ENCODE measurements around the gene KPNB1. TPM values are rescaled to one million over a fixed set of nuclear protein-coding genes. Genes with fewer than 3 reads are reported as not detected.

Gene KPNB1
- total and polyA plus RNA-seq, 2 of the 4 experiments (the other 2 are of a cell fraction) = 206 to 1,082 TPM

DNA sequence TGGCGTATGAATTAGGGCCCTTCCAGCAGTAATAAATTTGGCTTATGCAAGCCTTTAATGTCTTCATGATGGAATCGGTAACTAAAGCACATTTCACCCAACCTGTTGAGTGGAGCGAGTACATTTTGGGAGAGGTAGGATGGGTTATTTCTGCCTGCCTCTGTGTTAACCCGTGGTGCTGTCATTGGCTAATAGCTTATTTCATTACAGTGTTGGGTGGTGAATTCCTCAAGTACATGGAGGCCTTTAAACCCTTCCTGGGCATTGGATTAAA, 26.4 kb downstream of the KPNB1 start:
- Histone ChIP-seq H2BK15ac (ENCODE audit: low read depth, low read length) (no peak overlapping the region), H2BK5ac (ENCODE audit: low read depth, low read length, poor library complexity, severe bottlenecking) (no peak overlapping the region), H3K18ac (ENCODE audit: low read depth, low read length) (no peak overlapping the region), H2BK20ac (ENCODE audit: low read depth, low read length) (no peak overlapping the region), H3K36me3 (ENCODE audit: control insufficient read depth, insufficient read depth, low read length) (peaks cover 81% of the 10 kb centered on the region), H3K23ac (ENCODE audit: low read depth, low read length) (no peak overlapping the region), H4K20me1 (ENCODE audit: insufficient read depth, low read length) (peaks cover 20% of the 10 kb centered on the region; the same call in 1 of the 2 replicates), H3K9me3 (ENCODE audit: control insufficient read depth, insufficient read depth, low read length) (no peaks in the 10 kb centered on the region), H3K27me3 (ENCODE audit: control insufficient read depth, insufficient read depth, low read length) (no peaks in the 10 kb centered on the region), H3K14ac (replicated peaks; ENCODE audit: low read depth, low read length) (no peak overlapping the region), H4K8ac (ENCODE audit: low read depth in 2 of 2, low read length in 2 of 2) (no peak overlapping the region), H3K27ac (ENCODE audit: insufficient read depth, low read length) (no peak overlapping the region), H3K4me3 (ENCODE audit: insufficient read depth, low read depth, low read length) (no peak overlapping the region), H2AK5ac (ENCODE audit: low read depth, low read length) (no peak overlapping the region), H2BK120ac (ENCODE audit: low read depth, low read length) (no peak overlapping the region), H3K4me1 (ENCODE audit: control insufficient read depth, insufficient read depth, low read length) (no peaks in the 10 kb centered on the region), H4K5ac (ENCODE audit: low read depth, low read length) (no peak overlapping the region), H2AFZ (replicated peaks; ENCODE audit: low read length, poor library complexity) (no peak overlapping the region), H3K9ac (ENCODE audit: low read depth, low read length) (no peak overlapping the region), H4K91ac (ENCODE audit: insufficient read depth, low read depth, low read length) (no peak overlapping the region), H3K79me1 (ENCODE audit: low read depth in 1 of 2, low read length in 2 of 2) (peaks cover 35 to 37% of the 10 kb centered on the region in 2 experiments), H2AK9ac (replicated peaks; ENCODE audit: low read depth, low read length, poor library complexity) (no peak overlapping the region), H3K4me2 (ENCODE audit: low read depth, low read length) (no peak overlapping the region), H3K9me1 (ENCODE audit: insufficient read depth, low read length) (no peaks in the 10 kb centered on the region), H3K4ac (ENCODE audit: low read depth, low read length) (no peak overlapping the region), H3K56ac (ENCODE audit: extremely low read depth, insufficient read depth, low read length) (no peak overlapping the region)
- BruUV-seq (replicated peaks) = no TSS peak
- in situ Hi-C loops (cut with MboI; ENCODE audit: low sequenced_read_pairs) (no loop called here), intact Hi-C loops (cut with micrococcal nuclease) (no loop called here), dilution Hi-C loops (cut with HindIII; ENCODE audit: low sequenced_read_pairs, unreplicated experiment) (no loop called here)
- TF ChIP-seq RFX5 (IDR thresholded peaks at IDR 0.05; ENCODE audit: low read depth, low read length) (no peak), MXI1 (IDR thresholded peaks at IDR 0.05; ENCODE audit: borderline replicate concordance, low read depth, low read length) (no peak), MAFK (IDR thresholded peaks at IDR 0.05; ENCODE audit: low read depth, low read length) (no peak), NFE2L2 (IDR thresholded peaks at IDR 0.05; ENCODE audit: low read depth, low read length) (no peak), CHD1 (IDR thresholded peaks at IDR 0.05; ENCODE audit: low read depth, low read length) (no peak)
- ChIA-PET POLR2A (ENCODE audit: unreplicated experiment) (interaction anchor here (0.6 kb wide), 1 partner anchor 128 kb away, joined by 5 read pairs; no protein-coding TSS in a partner anchor), CTCF (interaction anchor here (0.6 to 1.3 kb wide), 2 partner anchors 12 kb away, joined by 3 to 5 read pairs; no protein-coding TSS in a partner anchor)
- no peak for DNase-seq
- 100% methylated on average over 3 of the region's 4 CpGs; no CpG with 5 or more reads in 1 of the 2 experiments for WGBS, 2 experiments (ENCODE audit: extremely low coverage in 2 of 2, insufficient read length in 1 of 2)
- no peak for ATAC-seq (ENCODE audit: low read depth)

All from IMR-90 (cell line).